Heart right ventricle (tissue), 16 donors: ENCODE data around the gene GPLD1. TPM values are rescaled to one million over a fixed set of nuclear protein-coding genes. Genes with fewer than 3 reads are reported as not detected.

ENCODE experiments used
- ATAC-seq, 8 donors: fragments of 200-7000 bp; cut with Tn5 transposase; one replicate each; pipeline ENCODE4 v1.9.1; 2020; ENCODE audit warnings: mild to moderate bottlenecking in 8 of 8, moderate library complexity in 8 of 8, moderate number of reproducible peaks in 1 of 8
- DNase-seq, 2 donors: peaks; one replicate each; pipeline ENCODE4 v3.0.0-alpha.2; 2020
- H3K27ac ChIP-seq, 10 donors: fragments of 200-600 bp; sonication (generic) in 2 of 10; one replicate each; pipeline versions ENCODE4 v1.5.0 to v1.8.0; 2020 to 2022; ENCODE audit warnings: mild to moderate bottlenecking in 3 of 10
- H3K27me3 ChIP-seq, 7 donors: fragments of 200-600 bp; one replicate each; pipeline ENCODE4 v1.8.0; 2021 to 2022; ENCODE audit warnings: mild to moderate bottlenecking in 2 of 7
- H3K36me3 ChIP-seq, 9 donors: fragments of 200-600 bp; sonication (generic) in 1 of 9; one replicate each; pipeline versions ENCODE4 v1.5.0 to v1.8.0; 2020 to 2022; ENCODE audit warnings: mild to moderate bottlenecking in 2 of 9
- H3K4me1 ChIP-seq, 9 donors: fragments of 200-600 bp; sonication (generic) in 1 of 9; one replicate each; pipeline versions ENCODE4 v1.5.0 to v1.8.0; 2020 to 2022; ENCODE audit warnings: mild to moderate bottlenecking in 4 of 9
- H3K4me3 ChIP-seq, 10 donors: fragments of 200-600 bp; sonication (generic) in 2 of 10; one replicate each; pipeline versions ENCODE4 v1.5.0 to v1.8.0; 2020 to 2022; ENCODE audit warnings: mild to moderate bottlenecking in 7 of 10, moderate library complexity in 2 of 10
- H3K9me3 ChIP-seq, 11 donors: fragments of 200-600 bp in 10 of 11; sonication (generic) in 2 of 11; one replicate each; pipeline versions ENCODE4 v1.5.0 to v1.8.0; 2013 to 2022; ENCODE audit warnings: mild to moderate bottlenecking in 2 of 11, control low read depth in 1 of 11, moderate library complexity in 1 of 11
- WGBS, 2 donors: extraction: QIAGEN DNeasy Blood & Tissue Kit; methylation state at CpG; one replicate each; pipeline ENCODE4 v1.1.7; 2013; ENCODE audit warnings: inconsistent platforms in 1 of 2; 5-methylcytosine and 5-hydroxymethylcytosine counted together
- intact Hi-C, 10 donors: fragments of 100-400 bp; cut with DNase I; formaldehyde crosslinking; loops; one replicate each; pipeline versions ENCODE4 v1.11.1 to v1.14.2; 2022
- polyA plus RNA-seq, 2 donors: library from polyadenylated mRNA; stranded (reverse); fragments of 200-250 nt; gene quantifications; one replicate each; pipeline ENCODE4 v1.2.3, GENCODE V29; 2013
- total RNA-seq, 10 donors: library from RNA; stranded (reverse); fragmentation: NEBNext Ultra II Directional in 3 of 10; extraction: Animal tissue kit (Norgen Biotek cat#: 25700) in 3 of 10; gene quantifications; one replicate each; pipeline versions ENCODE4 v1.2.1 to v1.2.4, GENCODE V29; 2021 to 2023
- TF ChIP-seq, protein P1 (sequence below), 9 donors: fragments of 200-600 bp; sonication (generic) in 2 of 9; IDR thresholded peaks; one replicate each; pipeline versions ENCODE4 v1.5.0 to v1.8.0; 2021 to 2022; ENCODE audit warnings: antibody characterized with exemption in 9 of 9, mild to moderate bottlenecking in 5 of 9, moderate library complexity in 1 of 9
- donor health status: Arrhythmogenic right ventricular cardiomyopathy.
- donor health status: ischemic (EF 13 %, LVEDD 7.1; RV severe dilation, severe dysfunction).
- donor health status: healthy with polysubstance abuse.
- donor health status: DM: no; HTN: yes; CAD: no.
- donor health status: DM: no; HTN: no; CAD: no.
- donor health status: ischemic (EF 25% LVEDD 6.9; RV normal size, moderate dysfunction).
- donor health status: ischemic (EF 25% LVEDD 5.7; RV mildly dilated, moderate dysfunction).
- donor health status: healthy.
- donor health status: DM: yes; HTN: yes; CAD: no.
- donor health status: Ischemic cardiomyopathy.
- donor health status: ischemic (EF 35%, LVEDD 5.7; RV mildly dilated, moderate dysfunction).
- donor health status: nonischemic (EF 11% LVEDD 7.7; RV severe dilation, severe dysfunction).
- donor health status: DM: yes; HTN: yes; CAD: no.
- donor health status: PGD.
- donor health status: ischemic (EF 29% LVEDD 5.4; RV normal size, mild dysfunction).
- donor health status: nonischemic (EF 23%, LVEDD 6.1; RV moderate dilation, normal function).

The GPLD1 gene
- total and polyA plus RNA-seq, 12 donors: 0.07 to 1.5 (median 0.78) TPM

GRCh38 chr6:24500683-24501082 lies 11.3 kb upstream of the GPLD1 start:
- DNase-seq (no peak), ATAC-seq (no peak)
- H3K27me3 ChIP-seq: no peaks in the 10 kb centered on the region
- peaks cover 0 to 9% (median 4%) of the 10 kb centered on the region in 9 donors for H3K4me1 ChIP-seq
- no peak overlapping the region for H3K27ac ChIP-seq
- no peak overlapping the region for H3K4me3 ChIP-seq
- WGBS, 2 donors: 86 to 92% methylated on average over 3 of the region's 3 CpGs
- intact Hi-C loops: no loop called here
- TF ChIP-seq, protein P1, sequence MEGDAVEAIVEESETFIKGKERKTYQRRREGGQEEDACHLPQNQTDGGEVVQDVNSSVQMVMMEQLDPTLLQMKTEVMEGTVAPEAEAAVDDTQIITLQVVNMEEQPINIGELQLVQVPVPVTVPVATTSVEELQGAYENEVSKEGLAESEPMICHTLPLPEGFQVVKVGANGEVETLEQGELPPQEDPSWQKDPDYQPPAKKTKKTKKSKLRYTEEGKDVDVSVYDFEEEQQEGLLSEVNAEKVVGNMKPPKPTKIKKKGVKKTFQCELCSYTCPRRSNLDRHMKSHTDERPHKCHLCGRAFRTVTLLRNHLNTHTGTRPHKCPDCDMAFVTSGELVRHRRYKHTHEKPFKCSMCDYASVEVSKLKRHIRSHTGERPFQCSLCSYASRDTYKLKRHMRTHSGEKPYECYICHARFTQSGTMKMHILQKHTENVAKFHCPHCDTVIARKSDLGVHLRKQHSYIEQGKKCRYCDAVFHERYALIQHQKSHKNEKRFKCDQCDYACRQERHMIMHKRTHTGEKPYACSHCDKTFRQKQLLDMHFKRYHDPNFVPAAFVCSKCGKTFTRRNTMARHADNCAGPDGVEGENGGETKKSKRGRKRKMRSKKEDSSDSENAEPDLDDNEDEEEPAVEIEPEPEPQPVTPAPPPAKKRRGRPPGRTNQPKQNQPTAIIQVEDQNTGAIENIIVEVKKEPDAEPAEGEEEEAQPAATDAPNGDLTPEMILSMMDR (IDR thresholded peaks at IDR 0.05): no peak
- H3K36me3 ChIP-seq: peaks cover 0 to 56% (median 10%) of the 10 kb centered on the region in 9 donors
- no peaks in the 10 kb centered on the region for H3K9me3 ChIP-seq

DNA sequence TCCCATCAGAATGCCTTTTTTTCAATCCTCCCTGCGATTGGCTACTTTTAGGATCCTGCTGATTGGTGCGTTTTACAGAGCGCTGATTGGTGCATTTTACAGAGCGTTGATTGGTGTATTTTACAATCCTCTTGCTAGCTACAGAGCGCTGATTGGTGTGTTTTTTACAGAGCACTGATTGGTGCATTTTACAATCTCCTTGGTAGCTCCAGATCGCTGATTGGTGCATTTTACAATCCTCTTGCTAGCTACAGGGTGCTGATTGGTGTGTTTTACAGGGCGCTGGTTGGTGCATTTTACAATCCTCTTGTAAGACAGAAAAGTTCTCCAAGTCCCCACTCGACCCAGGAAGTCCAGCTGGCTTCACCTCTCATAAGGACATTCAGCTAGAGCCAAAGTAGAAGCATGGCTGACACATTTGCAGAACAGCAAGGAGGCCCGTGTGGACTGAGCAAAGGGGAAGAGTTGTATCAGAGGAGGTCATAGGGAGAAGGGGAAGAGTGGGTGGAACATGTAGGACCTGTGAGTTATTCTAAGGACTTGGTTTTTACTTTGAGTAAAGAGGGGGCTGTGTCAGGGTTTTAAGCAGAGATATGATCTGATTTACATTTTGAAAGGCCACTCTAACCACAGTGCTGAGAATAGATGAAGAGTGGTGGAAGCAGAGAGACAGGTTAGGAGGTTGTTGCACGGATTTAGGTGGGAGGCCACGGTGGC lies 8.0 kb upstream of the GPLD1 start:
- TF ChIP-seq, protein P1 (IDR thresholded peaks at IDR 0.05): no peak
- H3K27me3 ChIP-seq: peaks cover 0 to 15% (median 0%) of the 10 kb centered on the region in 7 donors
- intact Hi-C loops: loop anchor here in 1 of 10 donors (10.0 kb wide), 1 partner anchor 207 kb away; no protein-coding TSS in a partner anchor
- no peak overlapping the region for H3K27ac ChIP-seq
- DNase-seq: no peak
- 91 to 95% methylated on average over 11 of the region's 11 CpGs for WGBS, 2 donors
- peaks cover 0 to 22% (median 15%) of the 10 kb centered on the region in 9 donors for H3K4me1 ChIP-seq
- no peaks in the 10 kb centered on the region for H3K9me3 ChIP-seq
- no peak for ATAC-seq
- H3K4me3 ChIP-seq: no peak overlapping the region
- H3K36me3 ChIP-seq: peaks cover 0 to 24% (median 0%) of the 10 kb centered on the region in 9 donors

- peak within 1 kb of the TSS; percentile 33 to 89 (median 69) for H3K4me3 ChIP-seq
- ATAC-seq: peak; percentile 85 to 91 (median 88)
- intact Hi-C loops: loop anchor here in 1 of 10 donors (10.0 kb wide), 1 partner anchor 210 kb away; no protein-coding TSS in a partner anchor
- peak within 1 kb of the TSS; percentile 16 to 92 (median 82) for H3K27ac ChIP-seq
- H3K4me1 ChIP-seq: peaks cover 0 to 22% (median 15%) of the 10 kb centered on the region in 9 donors
- H3K9me3 ChIP-seq: no peaks in the 10 kb centered on the region
- peaks cover 0 to 19% (median 0%) of the 10 kb centered on the region in 9 donors for H3K36me3 ChIP-seq
- TF ChIP-seq, protein P1 (IDR thresholded peaks at IDR 0.05): peak in 6 of 9 donors; percentile 10 to 49 (median 35)
- H3K27me3 ChIP-seq: peaks cover 0 to 15% (median 0%) of the 10 kb centered on the region in 7 donors
- 1% methylated on average over 90 to 91 of the region's 93 CpGs for WGBS, 2 donors
- peak; percentile 79 to 81 for DNase-seq
Measured at GRCh38 chr6:24494821-24495795, 5.7 kb upstream of the GPLD1 start, which contains the start of gene ALDH5A1. Gene ALDH5A1 (plus strand): TSS chr6:24494969. CDS start chr6:24494997, 28 bp downstream.
